ENCODE results near the gene DYSF. TPM values are rescaled to one million over a fixed set of nuclear protein-coding genes. Genes with fewer than 3 reads are reported as not detected.
"Not testable (repeated sequence)": the region's sequence is repeated elsewhere in the genome, so short reads cannot be mapped to it uniquely, and the experiment has no call there.

Gene DYSF
- total RNA-seq, 1 experiment from 2014 or later = 0.89 TPM

GRCh38 chr2:71428472-71429383, 24.6 kb upstream of the DYSF start:
- peaks cover 29 to 53% of the 10 kb centered on the region in 2 experiments for H3K36me3 ChIP-seq (ENCODE audit: control insufficient read depth in 1 of 2, insufficient read depth in 2 of 2, low read length in 2 of 2)
- H3K79me2 ChIP-seq (ENCODE audit: insufficient read depth, low read length) = 0 out of 2 replicates have a peak, but pooled peaks cover 3% of the 10 kb centered on the region
- no TSS peak for BruUV-seq (replicated peaks)
- peaks cover 4% of the 10 kb centered on the region; the same call in 1 of the 2 replicates for H4K20me1 ChIP-seq (ENCODE audit: insufficient read depth)
- no peaks in the 10 kb centered on the region for H3K9me3 ChIP-seq (ENCODE audit: control insufficient read depth in 1 of 2, insufficient read depth in 1 of 2, low read depth in 1 of 2, low read length in 2 of 2)
- no peaks in the 10 kb centered on the region for H3K9me2 ChIP-seq (ENCODE audit: insufficient read depth)
- H2AFZ ChIP-seq (ENCODE audit: low read depth, low read length, poor library complexity, severe bottlenecking) = no peak overlapping the region
- ChIA-PET CTCF (no interaction called here), RAD21 (ENCODE audit: low non-redundant PET in 1 of 2, low total read pairs in 2 of 2, uncharacterized antibody in 2 of 2, unreplicated experiment in 2 of 2) (no interaction called here), POLR2A (no interaction called here)
- no peaks in the 10 kb centered on the region for H3K4me1 ChIP-seq (ENCODE audit: control insufficient read depth in 1 of 2, insufficient read depth in 2 of 2, low read length in 2 of 2)
- H3K27ac ChIP-seq (ENCODE audit: low read depth, low read length) = no peak overlapping the region
- TF ChIP-seq EZH2 (IDR thresholded peaks at IDR 0.05) (no peak), ZFX (IDR thresholded peaks at IDR 0.05) (no peak), YY1 (IDR thresholded peaks at IDR 0.05; ENCODE audit: extremely low read depth, insufficient replicate concordance, low read depth, low read length) (no peak), SIN3A (IDR thresholded peaks at IDR 0.05; ENCODE audit: low read depth) (no peak), SRF (IDR thresholded peaks at IDR 0.05; ENCODE audit: low read depth) (no peak), EZH2phosphoT487 (IDR thresholded peaks at IDR 0.05; ENCODE audit: borderline replicate concordance) (no peak), RAD21 (IDR thresholded peaks at IDR 0.05; ENCODE audit: low read depth) (no peak), CBX3 (IDR thresholded peaks at IDR 0.05; ENCODE audit: low read depth) (no peak), JUND (IDR thresholded peaks at IDR 0.05) (no peak), CTCF (IDR thresholded peaks at IDR 0.05 in 2 of 3, conservative IDR thresholded peaks at IDR 0.05 in 1 of 3; ENCODE audit: borderline replicate concordance in 1 of 3, insufficient read depth in 1 of 3, low read depth in 2 of 3, low read length in 2 of 3) (no peak), ELF1 (IDR thresholded peaks at IDR 0.05; ENCODE audit: borderline replicate concordance, low read depth) (no peak), POLR2AphosphoS5 (IDR thresholded peaks at IDR 0.05; ENCODE audit: low read depth, low read length) (no peak), TCF7L2 (IDR thresholded peaks at IDR 0.05; ENCODE audit: borderline replicate concordance, extremely low read depth, insufficient read depth, insufficient read length) (no peak)
- DNase-seq (ENCODE audit: low read depth, low spot score) (no peak), ATAC-seq (no peak)
- H3K9ac ChIP-seq (ENCODE audit: low read length) = no peak overlapping the region
- H3K4me3 ChIP-seq (replicated peaks in 1 of 2; ENCODE audit: low read depth in 1 of 2, low read length in 2 of 2) = no peak overlapping the region
- no peak overlapping the region for H3K4me2 ChIP-seq (ENCODE audit: low read length)
- H3K27me3 ChIP-seq (ENCODE audit: insufficient read depth, low read length) = no peaks in the 10 kb centered on the region
- intact Hi-C loops (cut with micrococcal nuclease) = no loop called here

- POLR2A ChIA-PET; ATAC-seq; BruUV-seq (replicated peaks); H4K20me1 ChIP-seq (ENCODE audit: insufficient read depth); H3K4me2 ChIP-seq (ENCODE audit: low read length); intact Hi-C loops (cut with micrococcal nuclease); H3K36me3 ChIP-seq (ENCODE audit: control insufficient read depth in 1 of 2, insufficient read depth in 2 of 2, low read length in 2 of 2); DNase-seq (ENCODE audit: low read depth, low spot score); RAD21 ChIA-PET (ENCODE audit: low non-redundant PET in 1 of 2, low total read pairs in 2 of 2, uncharacterized antibody in 2 of 2, unreplicated experiment in 2 of 2); H3K27me3 ChIP-seq (ENCODE audit: insufficient read depth, low read length); H3K4me3 ChIP-seq (replicated peaks in 1 of 2; ENCODE audit: low read depth in 1 of 2, low read length in 2 of 2); H3K9ac ChIP-seq (ENCODE audit: low read length); H3K9me3 ChIP-seq (ENCODE audit: control insufficient read depth in 1 of 2, insufficient read depth in 1 of 2, low read depth in 1 of 2, low read length in 2 of 2); H3K4me1 ChIP-seq (ENCODE audit: control insufficient read depth in 1 of 2, insufficient read depth in 2 of 2, low read length in 2 of 2); H3K79me2 ChIP-seq (ENCODE audit: insufficient read depth, low read length); H3K9me2 ChIP-seq (ENCODE audit: insufficient read depth); H3K27ac ChIP-seq (ENCODE audit: low read depth, low read length); H2AFZ ChIP-seq (ENCODE audit: low read depth, low read length, poor library complexity, severe bottlenecking): not testable (repeated sequence)
- CTCF ChIA-PET = interaction anchor here (1.4 kb wide), 1 partner anchor 15 kb away, joined by 3 read pairs; no protein-coding TSS in a partner anchor
Observed at GRCh38 chr2:71445142-71445541, 8.2 kb upstream of the DYSF start.
